Activated T-cell treated with anti-CD3 and anti-CD28 coated beads, Interleukin-2, amount 50 U/mL, for 24 hours (primary cell): ENCODE results near the gene ICAM5.
"Not testable (repeated sequence)": the region's sequence is repeated elsewhere in the genome, so short reads cannot be mapped to it uniquely, and the experiment has no call there.

Source experiments
- DNase-seq: peaks from one replicate; pipeline ENCODE4 v3.0.0-alpha.2; 2020
- H3K27ac Mint-ChIP-seq: 2 replicates; pipeline ENCODE4 v1.8.0; 2020; ENCODE audit warnings: mild to moderate bottlenecking, mixed read lengths
- H3K27me3 Mint-ChIP-seq: 2 replicates; pipeline ENCODE4 v1.8.0; 2020; ENCODE audit warnings: mixed read lengths
- H3K36me3 Mint-ChIP-seq: 2 replicates; pipeline ENCODE4 v1.8.0; 2020; ENCODE audit warnings: low read depth, mixed read lengths
- H3K4me1 Mint-ChIP-seq: 2 replicates; pipeline ENCODE4 v1.8.0; 2020; ENCODE audit warnings: low read depth, mixed read lengths
- H3K4me3 Mint-ChIP-seq: 2 replicates; pipeline ENCODE4 v1.8.0; 2020; ENCODE audit warnings: mild to moderate bottlenecking, moderate library complexity, mixed read lengths
- H3K9me3 Mint-ChIP-seq: 2 replicates; pipeline ENCODE4 v1.8.0; 2020; ENCODE audit warnings: mixed read lengths

Gene ICAM5

GRCh38 chr19:10289836-10290356 lies at the start of gene ICAM5:
Gene ICAM5 (plus strand): TSS chr19:10289952. CDS start chr19:10290044, 92 bp downstream.
- H3K4me3 Mint-ChIP-seq: peak within 1 kb of the TSS; percentile 70
- H3K27me3 Mint-ChIP-seq: peaks cover 78% of the 10 kb centered on the region
- peak within 1 kb of the TSS; percentile 75 for H3K27ac Mint-ChIP-seq
- no peak for DNase-seq
- H3K36me3 Mint-ChIP-seq: peaks cover 16% of the 10 kb centered on the region
- H3K4me1 Mint-ChIP-seq: peaks cover 83% of the 10 kb centered on the region
- H3K9me3 Mint-ChIP-seq: no peaks in the 10 kb centered on the region

GRCh38 chr19:10241826-10242449 lies 47.8 kb upstream of the ICAM5 start:
- H3K4me3 Mint-ChIP-seq, H3K36me3 Mint-ChIP-seq, H3K4me1 Mint-ChIP-seq, H3K27ac Mint-ChIP-seq, H3K9me3 Mint-ChIP-seq, H3K27me3 Mint-ChIP-seq, DNase-seq: not testable (repeated sequence)

- Mint-ChIP-seq H3K36me3 (no peaks in the 10 kb centered on the region), H3K4me1 (peaks cover 2% of the 10 kb centered on the region), H3K27ac (no peak overlapping the region), H3K27me3 (no peaks in the 10 kb centered on the region), H3K4me3 (no peak overlapping the region), H3K9me3 (no peaks in the 10 kb centered on the region)
- no peak for DNase-seq
These were observed 46.1 kb upstream of the ICAM5 start for GRCh38 chr19:10243606-10244005.

GRCh38 chr19:10245189-10245939 lies 44.4 kb upstream of the ICAM5 start:
- Mint-ChIP-seq H3K4me1 (peaks cover 3% of the 10 kb centered on the region), H3K27ac (no peak overlapping the region), H3K27me3 (no peaks in the 10 kb centered on the region), H3K9me3 (no peaks in the 10 kb centered on the region), H3K4me3 (no peak overlapping the region), H3K36me3 (no peaks in the 10 kb centered on the region)
- DNase-seq: no peak

GRCh38 chr19:10246511-10246910 lies 43.2 kb upstream of the ICAM5 start:
- DNase-seq: no peak
- Mint-ChIP-seq H3K27ac (no peak overlapping the region), H3K4me3 (no peak overlapping the region), H3K9me3 (no peaks in the 10 kb centered on the region), H3K4me1 (peaks cover 8% of the 10 kb centered on the region), H3K27me3 (no peaks in the 10 kb centered on the region), H3K36me3 (no peaks in the 10 kb centered on the region)

GRCh38 chr19:10251792-10252694 lies 37.7 kb upstream of the ICAM5 start, which contains the start of gene MRPL4:
Gene MRPL4 (plus strand): TSS chr19:10252214. CDS start chr19:10252254, 40 bp downstream.
- peaks cover 53% of the 10 kb centered on the region for H3K36me3 Mint-ChIP-seq
- DNase-seq: peak; percentile 94
- H3K4me3 Mint-ChIP-seq: peak within 1 kb of the TSS; percentile 96
- no peaks in the 10 kb centered on the region for H3K9me3 Mint-ChIP-seq
- H3K4me1 Mint-ChIP-seq: peaks cover 29% of the 10 kb centered on the region
- H3K27ac Mint-ChIP-seq: peak within 1 kb of the TSS; percentile 99
- no peaks in the 10 kb centered on the region for H3K27me3 Mint-ChIP-seq

- no peaks in the 10 kb centered on the region for H3K9me3 Mint-ChIP-seq
- peaks cover 32% of the 10 kb centered on the region for H3K4me1 Mint-ChIP-seq
- H3K27ac Mint-ChIP-seq: peak overlapping the region; percentile 99
- H3K27me3 Mint-ChIP-seq: no peaks in the 10 kb centered on the region
- H3K36me3 Mint-ChIP-seq: peaks cover 59% of the 10 kb centered on the region
- H3K4me3 Mint-ChIP-seq: peak overlapping the region; percentile 96
- DNase-seq: no peak
These were observed 37.0 kb upstream of the ICAM5 start for GRCh38 chr19:10252707-10253106.

GRCh38 chr19:10254244-10254643 lies 35.5 kb upstream of the ICAM5 start:
- H3K36me3 Mint-ChIP-seq: peaks cover 75% of the 10 kb centered on the region
- H3K9me3 Mint-ChIP-seq: no peaks in the 10 kb centered on the region
- peaks cover 42% of the 10 kb centered on the region for H3K4me1 Mint-ChIP-seq
- H3K27ac Mint-ChIP-seq: peak overlapping the region; percentile 30
- no peaks in the 10 kb centered on the region for H3K27me3 Mint-ChIP-seq
- peak overlapping the region; percentile 96 for H3K4me3 Mint-ChIP-seq
- no peak for DNase-seq

GRCh38 chr19:10255358-10255757 lies 34.4 kb upstream of the ICAM5 start:
- H3K27me3 Mint-ChIP-seq: no peaks in the 10 kb centered on the region
- DNase-seq: no peak
- peak overlapping the region; percentile 30 for H3K27ac Mint-ChIP-seq
- H3K9me3 Mint-ChIP-seq: no peaks in the 10 kb centered on the region
- peaks cover 49% of the 10 kb centered on the region for H3K4me1 Mint-ChIP-seq
- H3K4me3 Mint-ChIP-seq: no peak overlapping the region
- peaks cover 84% of the 10 kb centered on the region for H3K36me3 Mint-ChIP-seq

GRCh38 chr19:10256551-10256950 lies 33.2 kb upstream of the ICAM5 start:
- DNase-seq: no peak
- Mint-ChIP-seq H3K36me3 (peaks cover 84% of the 10 kb centered on the region), H3K27me3 (no peaks in the 10 kb centered on the region), H3K4me1 (peaks cover 52% of the 10 kb centered on the region), H3K27ac (no peak overlapping the region), H3K9me3 (no peaks in the 10 kb centered on the region), H3K4me3 (no peak overlapping the region)

GRCh38 chr19:10256970-10257615 lies 32.7 kb upstream of the ICAM5 start:
- H3K9me3 Mint-ChIP-seq: no peaks in the 10 kb centered on the region
- H3K4me3 Mint-ChIP-seq: no peak overlapping the region
- H3K36me3 Mint-ChIP-seq: peaks cover 80% of the 10 kb centered on the region
- peaks cover 53% of the 10 kb centered on the region for H3K4me1 Mint-ChIP-seq
- H3K27ac Mint-ChIP-seq: no peak overlapping the region
- no peak for DNase-seq
- H3K27me3 Mint-ChIP-seq: no peaks in the 10 kb centered on the region

- peak overlapping the region; percentile 91 for H3K27ac Mint-ChIP-seq
These were observed 31.6 kb upstream of the ICAM5 start for GRCh38 chr19:10258080-10258710.

GRCh38 chr19:10259162-10259905 lies 30.4 kb upstream of the ICAM5 start:
- no peaks in the 10 kb centered on the region for H3K9me3 Mint-ChIP-seq
- H3K27ac Mint-ChIP-seq: peak overlapping the region; percentile 95
- peak; percentile 89 for DNase-seq
- peaks cover 57% of the 10 kb centered on the region for H3K36me3 Mint-ChIP-seq
- peaks cover 37% of the 10 kb centered on the region for H3K4me1 Mint-ChIP-seq
- peak overlapping the region; percentile 57 for H3K4me3 Mint-ChIP-seq
- no peaks in the 10 kb centered on the region for H3K27me3 Mint-ChIP-seq

More at GRCh38 chr19:10258080-10258710, 31.6 kb upstream of the ICAM5 start:
- Mint-ChIP-seq H3K36me3 (peaks cover 69% of the 10 kb centered on the region), H3K4me3 (no peak overlapping the region), H3K9me3 (no peaks in the 10 kb centered on the region), H3K4me1 (peaks cover 47% of the 10 kb centered on the region), H3K27me3 (no peaks in the 10 kb centered on the region)
- no peak for DNase-seq
